Coronary artery (tissue), 2 donors: ENCODE results near the gene CXCR1.
"Not testable (repeated sequence)": the region's sequence is repeated elsewhere in the genome, so short reads cannot be mapped to it uniquely, and the experiment has no call there.

Experiments used
- DNase-seq: peaks from one replicate; pipeline ENCODE4 v3.0.0-alpha.2; 2017; ENCODE audit warnings: low spot score
- H3K27ac ChIP-seq, 2 donors: fragments of 200-600 bp; sonication (generic); one replicate each; pipeline ENCODE4 v1.5.1; 2016 to 2019
- H3K4me3 ChIP-seq: fragments of 200-600 bp; sonication (generic); 2 replicates; pipeline ENCODE4 v1.5.1; 2016; ENCODE audit warnings: mild to moderate bottlenecking, moderate library complexity
- TF ChIP-seq, protein P1 (sequence below): fragments of 200-600 bp; sonication (generic); IDR thresholded peaks from one replicate; pipeline ENCODE4 v1.5.1; 2019; ENCODE audit warnings: antibody characterized with exemption

CXCR1 gene

DNA sequence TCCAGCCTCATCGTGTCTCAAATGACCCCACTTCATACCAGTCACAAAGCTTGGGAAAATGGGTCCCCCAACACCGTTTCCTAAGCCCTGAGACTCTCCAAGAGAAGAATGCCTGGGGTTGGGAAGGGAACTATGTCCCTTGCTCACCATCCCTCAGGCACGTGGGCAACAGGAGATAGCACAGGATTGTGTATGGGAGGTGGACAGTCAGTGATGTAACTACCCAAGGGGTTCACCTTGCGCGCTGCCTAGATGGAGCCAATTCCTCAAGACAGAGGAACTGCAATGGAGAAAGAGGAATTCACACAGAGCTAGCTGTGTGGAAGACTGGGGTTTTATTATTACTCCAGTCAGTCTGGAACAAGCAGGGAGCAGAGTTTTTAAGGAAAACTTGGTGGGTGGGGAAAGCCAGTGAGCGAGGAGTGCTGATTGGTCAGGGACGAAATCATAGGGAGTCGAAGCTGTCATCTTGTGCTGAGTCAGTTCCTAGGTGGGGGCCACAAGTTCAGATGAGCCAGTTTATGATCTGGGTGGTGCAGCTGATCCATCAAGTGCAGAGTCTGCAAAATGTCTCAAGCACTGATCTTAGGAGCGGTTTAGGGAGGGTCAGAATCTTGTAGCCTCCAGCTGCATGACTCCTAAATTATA, 13.8 kb upstream of the CXCR1 start:
- TF ChIP-seq, protein P1, sequence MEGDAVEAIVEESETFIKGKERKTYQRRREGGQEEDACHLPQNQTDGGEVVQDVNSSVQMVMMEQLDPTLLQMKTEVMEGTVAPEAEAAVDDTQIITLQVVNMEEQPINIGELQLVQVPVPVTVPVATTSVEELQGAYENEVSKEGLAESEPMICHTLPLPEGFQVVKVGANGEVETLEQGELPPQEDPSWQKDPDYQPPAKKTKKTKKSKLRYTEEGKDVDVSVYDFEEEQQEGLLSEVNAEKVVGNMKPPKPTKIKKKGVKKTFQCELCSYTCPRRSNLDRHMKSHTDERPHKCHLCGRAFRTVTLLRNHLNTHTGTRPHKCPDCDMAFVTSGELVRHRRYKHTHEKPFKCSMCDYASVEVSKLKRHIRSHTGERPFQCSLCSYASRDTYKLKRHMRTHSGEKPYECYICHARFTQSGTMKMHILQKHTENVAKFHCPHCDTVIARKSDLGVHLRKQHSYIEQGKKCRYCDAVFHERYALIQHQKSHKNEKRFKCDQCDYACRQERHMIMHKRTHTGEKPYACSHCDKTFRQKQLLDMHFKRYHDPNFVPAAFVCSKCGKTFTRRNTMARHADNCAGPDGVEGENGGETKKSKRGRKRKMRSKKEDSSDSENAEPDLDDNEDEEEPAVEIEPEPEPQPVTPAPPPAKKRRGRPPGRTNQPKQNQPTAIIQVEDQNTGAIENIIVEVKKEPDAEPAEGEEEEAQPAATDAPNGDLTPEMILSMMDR = no peak
- peak; percentile 49 for DNase-seq
- H3K4me3 ChIP-seq = no peak overlapping the region
- no peak overlapping the region for H3K27ac ChIP-seq

DNA sequence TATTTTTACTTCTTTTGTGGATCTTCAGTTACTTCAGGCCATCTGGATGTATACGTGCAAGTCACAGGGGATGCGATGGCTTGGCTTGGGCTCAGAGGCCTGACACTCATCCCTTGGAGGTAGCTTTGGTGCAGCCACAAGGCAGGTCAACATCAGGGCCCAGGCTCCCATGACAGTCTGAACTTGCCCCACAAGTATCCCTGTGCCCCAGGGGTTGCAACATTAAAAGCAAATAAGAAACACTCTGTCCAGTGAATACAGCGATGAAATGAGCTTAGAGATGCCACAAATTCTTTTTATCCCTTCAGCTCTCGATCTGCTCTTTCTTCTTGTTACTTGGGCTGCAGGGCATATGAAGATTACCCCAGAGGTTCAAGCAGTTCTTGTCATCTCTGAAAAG, 13.0 kb upstream of the CXCR1 start:
- H3K27ac ChIP-seq = no peak overlapping the region
- no peak overlapping the region for H3K4me3 ChIP-seq
- TF ChIP-seq, protein P1 = no peak
- peak; percentile 28 for DNase-seq

DNA sequence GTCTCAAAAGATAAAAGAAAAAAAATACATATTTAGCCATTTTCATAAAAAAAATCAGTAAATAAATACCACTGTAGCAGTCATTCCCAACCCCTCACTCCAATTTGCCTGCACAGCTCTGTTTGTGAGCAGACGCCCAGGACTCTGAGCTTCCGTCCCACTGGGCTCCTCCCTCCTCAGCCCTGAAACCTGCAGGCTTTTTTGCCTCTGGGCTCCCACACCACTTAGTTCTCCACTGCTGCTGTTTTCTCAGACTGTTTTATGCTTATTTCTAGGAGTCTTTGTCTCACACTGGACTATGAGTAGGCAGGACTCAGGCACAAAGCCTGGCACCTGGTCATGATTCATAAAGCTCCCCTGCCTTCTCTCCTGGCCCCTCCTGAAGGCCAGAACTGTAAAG, 6.1 kb upstream of the CXCR1 start:
- DNase-seq = peak; percentile 38
- Histone ChIP-seq H3K4me3 (no peak overlapping the region), H3K27ac (no peak overlapping the region)
- TF ChIP-seq, protein P1 = no peak

DNA sequence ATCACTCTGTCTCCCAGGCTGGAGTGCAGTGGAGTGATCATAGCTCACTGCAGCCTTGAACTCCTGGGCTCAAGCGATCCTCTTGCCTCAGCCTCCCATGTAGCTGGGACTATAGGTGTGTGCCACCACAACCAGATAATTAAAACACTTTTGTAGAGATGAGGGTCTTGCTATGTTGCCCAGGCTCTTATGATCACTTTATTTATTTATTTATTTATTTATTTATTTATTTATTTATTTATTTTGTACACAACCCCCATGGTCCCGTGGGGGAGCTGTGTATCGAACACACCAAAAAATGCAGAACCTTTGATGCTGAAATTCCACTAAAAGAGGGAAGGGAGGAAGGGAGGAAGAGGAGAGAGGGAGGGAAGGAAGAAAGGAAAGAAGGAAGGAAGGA, 5.0 kb upstream of the CXCR1 start:
- not testable (repeated sequence) for DNase-seq, H3K27ac ChIP-seq

DNA sequence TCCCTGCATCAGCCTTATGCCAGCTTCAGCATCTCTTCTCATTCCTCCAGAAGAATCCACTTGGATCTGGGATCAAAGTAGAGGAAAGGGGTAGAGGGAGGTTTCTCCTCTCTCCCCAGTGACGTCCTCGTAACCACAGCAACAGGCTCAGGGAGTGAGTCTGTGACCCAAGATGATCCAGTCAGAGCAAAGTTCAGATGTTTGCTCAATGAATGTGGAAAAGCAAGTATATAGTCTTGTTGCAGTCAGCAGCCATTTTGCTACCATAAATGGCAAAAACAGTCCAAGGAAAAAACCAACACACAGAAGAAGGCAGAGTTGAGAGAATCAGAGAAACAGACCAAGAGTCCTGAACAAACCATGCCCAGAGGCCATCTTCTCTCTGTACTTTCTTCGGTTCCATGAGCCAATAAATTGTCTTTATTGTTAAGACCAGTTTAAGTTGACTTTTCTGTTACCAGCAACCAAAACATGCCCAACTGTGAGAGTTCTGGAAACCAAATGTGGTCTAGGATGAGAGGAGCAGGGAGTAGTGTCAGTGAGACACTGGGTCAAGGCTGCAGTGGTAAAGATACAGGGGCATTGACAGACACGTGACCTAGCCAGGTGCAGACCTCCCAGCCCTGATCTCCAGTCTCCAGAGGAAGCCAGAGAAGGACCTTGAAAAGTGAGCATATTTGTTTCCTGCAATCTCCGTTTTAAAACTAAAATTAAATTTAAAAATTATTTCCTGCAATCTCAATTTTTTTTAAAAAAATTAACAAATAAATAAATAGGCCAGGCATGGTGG, 3.2 kb upstream of the CXCR1 start:
- no peak for DNase-seq

More for the DNA sequence above, 5.0 kb upstream of the CXCR1 start:
- H3K4me3 ChIP-seq = not testable (repeated sequence)

DNA sequence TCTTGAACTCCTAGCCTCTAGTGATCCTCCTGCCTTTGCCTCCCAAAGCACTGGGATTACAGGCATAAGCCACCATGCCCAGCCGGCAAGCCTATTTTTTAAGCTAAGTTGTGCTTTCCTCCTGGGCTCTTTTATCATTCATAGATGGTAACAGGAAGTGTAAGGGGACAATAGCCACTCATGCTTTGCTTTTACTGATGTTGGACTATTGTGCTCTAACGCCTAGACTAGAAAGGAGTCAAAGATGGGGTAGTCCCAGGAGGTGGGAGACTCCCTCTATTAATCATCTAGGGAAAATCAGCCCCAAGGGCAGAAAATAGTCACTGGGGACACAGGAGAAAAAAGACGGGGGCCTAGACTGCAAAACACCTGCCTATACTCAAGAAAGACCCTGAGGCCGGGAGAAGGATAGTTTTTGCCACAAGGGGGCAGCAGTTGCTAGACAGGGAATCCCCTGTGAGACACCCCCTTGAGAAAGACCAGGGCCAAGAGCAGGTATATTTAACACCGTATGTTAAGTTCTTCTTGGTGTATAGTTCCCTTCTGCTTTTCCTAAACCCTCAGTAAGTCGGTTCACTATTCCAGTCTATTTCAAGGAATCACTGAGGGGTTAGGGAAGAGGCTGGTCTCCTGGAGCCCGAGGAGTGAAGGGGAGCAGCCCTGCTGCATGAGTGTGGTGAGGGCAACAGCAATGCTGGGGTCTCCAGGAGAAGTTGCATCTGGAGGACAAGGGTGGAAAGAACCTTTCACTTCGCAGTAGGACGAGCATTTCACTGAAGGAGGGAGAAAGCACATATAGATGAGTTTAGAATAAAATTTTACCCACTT, 2.1 kb upstream of the CXCR1 start:
- H3K27ac ChIP-seq = no peak overlapping the region
- TF ChIP-seq, protein P1 = no peak
- H3K4me3 ChIP-seq = no peak overlapping the region
- DNase-seq = no peak

More for the DNA sequence above, 3.2 kb upstream of the CXCR1 start:
- H3K4me3 ChIP-seq = no peak overlapping the region
- H3K27ac ChIP-seq = no peak overlapping the region
- TF ChIP-seq, protein P1 = no peak

DNA sequence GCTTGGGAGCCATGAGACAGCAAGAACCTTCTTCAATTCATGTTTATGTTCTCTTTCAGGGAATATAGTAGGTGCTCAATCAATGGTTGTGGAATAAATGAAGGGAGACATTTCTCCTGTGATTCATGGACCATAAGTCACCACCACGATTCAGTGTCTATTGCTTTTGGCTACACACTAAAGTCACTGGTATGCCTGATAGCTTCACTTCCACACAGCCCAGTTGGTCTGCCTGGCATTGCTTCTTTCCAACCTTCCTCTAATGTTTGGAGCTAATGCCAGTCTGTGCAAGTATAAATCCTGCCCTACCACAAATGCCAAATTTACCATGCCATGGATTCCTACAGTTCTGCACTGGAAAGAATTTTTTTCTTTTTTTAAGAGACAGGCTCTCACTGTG, 1.3 kb upstream of the CXCR1 start:
- Histone ChIP-seq H3K27ac (no peak overlapping the region), H3K4me3 (no peak overlapping the region)
- TF ChIP-seq, protein P1 = no peak
- DNase-seq = no peak
